Posterior vena cava (tissue), 2 donors: Measurements from ENCODE around the gene AUNIP. TPM values are rescaled to one million over a fixed set of nuclear protein-coding genes. Genes with fewer than 3 reads are reported as not detected.

Experiments used
- DNase-seq: peaks from one replicate; pipeline ENCODE4 v3.0.0-alpha.2; 2020; ENCODE audit warnings: low spot score
- intact Hi-C, 2 donors: fragments of 100-400 bp; cut with DNase I; formaldehyde crosslinking; loops; one replicate each; pipeline versions ENCODE4 v1.14.1 to v1.14.2; 2022 to 2023
- microRNA-seq, 2 donors: library from miRNA; unstranded; fragments of <30 nt; microRNA quantifications; one replicate each; pipeline ENCODE4 v1.2.0, GENCODE V29; 2020 to 2021; ENCODE audit warnings: borderline microRNAs expressed in 2 of 2
- total RNA-seq, 2 donors: library from RNA; stranded (reverse); fragmentation: NEBNext Ultra II Directional; extraction: Animal tissue kit (Norgen Biotek cat#: 25700); gene quantifications; one replicate each; pipeline ENCODE4 v1.2.1, GENCODE V29; 2021
- donor health status: DM: yes; HTN: yes; CAD: no.
- donor health status: DM: yes; HTN: yes; CAD: no.

Gene AUNIP
- total RNA-seq, 2 donors from 2014 or later: not detected

DNA sequence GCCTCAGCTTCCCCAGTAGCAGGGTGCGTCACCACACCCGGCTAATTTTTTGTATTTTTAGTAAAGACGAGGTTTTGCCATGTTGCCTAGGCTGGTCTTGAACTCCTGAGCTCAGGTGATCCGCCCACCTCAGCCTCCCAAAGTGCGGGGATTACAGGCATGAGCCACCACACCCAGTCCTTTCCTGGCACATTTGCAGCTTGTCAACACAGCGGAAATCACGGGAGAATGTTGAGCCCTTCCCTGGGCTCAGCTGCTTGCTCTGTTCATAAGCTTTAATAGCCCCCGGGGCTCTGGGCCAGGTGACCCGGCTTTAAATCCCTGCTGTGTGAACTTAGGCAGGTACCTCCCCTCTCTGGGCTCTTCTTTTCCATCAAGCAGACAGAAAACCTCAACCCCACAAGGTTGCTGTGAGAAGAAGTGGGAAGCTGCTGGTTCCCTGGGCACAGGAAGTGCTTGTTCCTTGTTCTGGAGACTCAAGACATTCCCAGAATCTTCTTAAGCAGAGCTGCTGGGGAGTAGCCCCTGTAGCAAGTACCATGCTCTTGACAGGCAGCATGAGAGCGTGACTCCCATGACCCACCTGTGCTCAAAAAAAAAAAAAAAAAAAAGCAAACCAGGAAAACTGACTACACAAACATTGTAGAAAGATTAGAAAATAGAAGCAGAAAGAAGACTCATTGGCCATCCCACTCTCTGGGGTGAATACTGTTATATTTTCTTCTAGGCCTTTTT is 73.8 kb downstream of the AUNIP start:
- DNase-seq: no peak
- intact Hi-C loops: no loop called here

- intact Hi-C loops: no loop called here
Observed at GRCh38 chr1:25784575-25785051, 74.6 kb downstream of the AUNIP start.

More at GRCh38 chr1:25784575-25785051, 74.6 kb downstream of the AUNIP start:
- no peak for DNase-seq

Small RNA genes within 50 kb of the gene (microRNA-seq; reads per million reads assigned to microRNA genes)
- gene MIR3917: 0 reads per million in 2 donors

Other genes with a start within 250 kb of the AUNIP start
- gene MAN1C1, start 242.7 kb downstream of the AUNIP start, total RNA-seq: 10 to 100 TPM; 15.0 to 29.4 TPM
- gene SELENON, start 59.3 kb downstream of the AUNIP start, total RNA-seq: 10 to 100 TPM; 85.7 to 88.0 TPM
- 10 to 100 TPM; 45.6 to 59.6 TPM for gene MTFR1L, start 39.5 kb downstream of the AUNIP start, total RNA-seq
- gene PAQR7, start 16.3 kb upstream of the AUNIP start, total RNA-seq: 1 to 10 TPM; 5.9 to 7.1 TPM
- 10 to 100 TPM; 19.1 to 24.8 TPM for gene STMN1, start 47.0 kb upstream of the AUNIP start, total RNA-seq
- 1 to 10 TPM; 7.2 to 7.7 TPM for gene PAFAH2, start 138.6 kb upstream of the AUNIP start, total RNA-seq
- 1 to 10 TPM in 1 of 2 donors, not detected in 1; 1.7 TPM for gene EXTL1, start 162.3 kb upstream of the AUNIP start, total RNA-seq
- gene SLC30A2, start 186.7 kb upstream of the AUNIP start, total RNA-seq: not detected
- 1 to 10 TPM in 1 of 2 donors, under 1 TPM in 1; 0.29 to 1.2 TPM for gene TRIM63, start 208.2 kb upstream of the AUNIP start, total RNA-seq